OCI-LY1 (cell line): ENCODE results near the gene BHLHE40.

Experiments
- H2AFZ ChIP-seq: fragments of 200-600 bp; sonication (generic), shearing (Covaris generic); 2 replicates; pipeline ENCODE4 v1.6.0; 2014; ENCODE audit warnings: antibody characterized with exemption, mild to moderate bottlenecking, low read length
- H3F3A ChIP-seq: fragments of 200-600 bp; sonication (generic), shearing (Covaris generic); 2 replicates; pipeline ENCODE4 v1.6.0; 2014; ENCODE audit warnings: mild to moderate bottlenecking, antibody characterized with exemption, low read length, moderate library complexity; ENCODE audit not compliant: insufficient read depth
- H3K27ac ChIP-seq: fragments of 200-600 bp; sonication (generic); 2 replicates; pipeline ENCODE4 v1.5.1; 2014; ENCODE audit warnings: low read length, mixed run types, mild to moderate bottlenecking, low read depth; ENCODE audit not compliant: poor library complexity, severe bottlenecking
- H3K27me3 ChIP-seq: fragments of 200-600 bp; sonication (generic); 2 replicates; pipeline ENCODE4 v1.6.0; 2014; ENCODE audit warnings: antibody characterized with exemption, mild to moderate bottlenecking, low read length, moderate library complexity; ENCODE audit not compliant: insufficient read depth
- H3K36me3 ChIP-seq: fragments of 200-600 bp; sonication (generic); 2 replicates; pipeline ENCODE4 v1.6.1; 2014; ENCODE audit warnings: mild to moderate bottlenecking, antibody characterized with exemption, low read length, moderate library complexity, mixed read lengths; ENCODE audit not compliant: insufficient read depth
- H3K4me1 ChIP-seq: fragments of 200-600 bp; sonication (generic); 2 replicates; pipeline ENCODE4 v1.5.1; 2014; ENCODE audit warnings: mild to moderate bottlenecking, low read length, moderate library complexity; ENCODE audit not compliant: insufficient read depth, severe bottlenecking
- H3K4me2 ChIP-seq: fragments of 200-600 bp; sonication (generic), shearing (Covaris generic); 2 replicates; pipeline ENCODE4 v1.6.1; 2014; ENCODE audit warnings: low read length
- H3K4me3 ChIP-seq: fragments of 200-600 bp; sonication (generic); 2 replicates; pipeline ENCODE4 v1.5.1; 2014; ENCODE audit warnings: low read length, low read depth, mild to moderate bottlenecking, mixed read lengths; ENCODE audit not compliant: poor library complexity, severe bottlenecking
- H3K79me2 ChIP-seq: fragments of 200-600 bp; shearing (Covaris generic); 2 replicates; pipeline ENCODE4 v1.6.1; 2016; ENCODE audit warnings: mixed run types, low read length, mixed read lengths; ENCODE audit not compliant: insufficient read depth
- H3K9ac ChIP-seq: fragments of 200-600 bp; sonication (generic), shearing (Covaris generic); 2 replicates; pipeline ENCODE4 v1.6.1; 2014; ENCODE audit warnings: mild to moderate bottlenecking, low read length, mixed read lengths
- H3K9me2 ChIP-seq: fragments of 200-600 bp; sonication (generic), shearing (Covaris generic); 2 replicates; pipeline ENCODE4 v1.6.1; 2014; ENCODE audit warnings: low read depth, mild to moderate bottlenecking, low read length, mixed read lengths
- H3K9me3 ChIP-seq: fragments of 200-600 bp; shearing (Covaris generic); 2 replicates; pipeline ENCODE4 v1.6.1; 2014; ENCODE audit warnings: low read length, mixed read lengths
- H4K20me1 ChIP-seq: fragments of 200-600 bp; sonication (generic), shearing (Covaris generic); 2 replicates; pipeline ENCODE4 v1.6.0; 2016; ENCODE audit warnings: mild to moderate bottlenecking, low read length; ENCODE audit not compliant: insufficient read depth
- EZH2 ChIP-seq: fragments of 200-600 bp; sonication (generic), shearing (Covaris generic); IDR thresholded peaks from 2 replicates; pipeline ENCODE4 v1.8.0; 2017; ENCODE audit warnings: borderline replicate concordance, mixed run types, mild to moderate bottlenecking, antibody characterized with exemption, low read length, moderate library complexity, mixed read lengths
- TF ChIP-seq, protein P1 (sequence below): fragments of 200-600 bp; sonication (generic), shearing (Covaris generic); IDR thresholded peaks from 2 replicates; pipeline ENCODE4 v1.5.1; 2017; ENCODE audit warnings: mild to moderate bottlenecking, antibody characterized with exemption, low read length, moderate library complexity, mixed read lengths

The BHLHE40 gene

GRCh38 chr3:4976109-4976508, 3.1 kb upstream of the BHLHE40 start:
- Histone ChIP-seq H3K79me2 (no peaks in the 10 kb centered on the region), H3K9ac (no peak overlapping the region), H3K36me3 (no peaks in the 10 kb centered on the region), H3K4me1 (peaks cover 23% of the 10 kb centered on the region), H3K4me2 (no peak overlapping the region), H4K20me1 (no peaks in the 10 kb centered on the region), H3K9me3 (no peaks in the 10 kb centered on the region), H2AFZ (no peak overlapping the region), H3K4me3 (no peak overlapping the region), H3K27me3 (no peaks in the 10 kb centered on the region), H3K9me2 (no peaks in the 10 kb centered on the region), H3F3A (no peaks in the 10 kb centered on the region), H3K27ac (no peak overlapping the region)
- TF ChIP-seq EZH2: no peak
- TF ChIP-seq, protein P1, sequence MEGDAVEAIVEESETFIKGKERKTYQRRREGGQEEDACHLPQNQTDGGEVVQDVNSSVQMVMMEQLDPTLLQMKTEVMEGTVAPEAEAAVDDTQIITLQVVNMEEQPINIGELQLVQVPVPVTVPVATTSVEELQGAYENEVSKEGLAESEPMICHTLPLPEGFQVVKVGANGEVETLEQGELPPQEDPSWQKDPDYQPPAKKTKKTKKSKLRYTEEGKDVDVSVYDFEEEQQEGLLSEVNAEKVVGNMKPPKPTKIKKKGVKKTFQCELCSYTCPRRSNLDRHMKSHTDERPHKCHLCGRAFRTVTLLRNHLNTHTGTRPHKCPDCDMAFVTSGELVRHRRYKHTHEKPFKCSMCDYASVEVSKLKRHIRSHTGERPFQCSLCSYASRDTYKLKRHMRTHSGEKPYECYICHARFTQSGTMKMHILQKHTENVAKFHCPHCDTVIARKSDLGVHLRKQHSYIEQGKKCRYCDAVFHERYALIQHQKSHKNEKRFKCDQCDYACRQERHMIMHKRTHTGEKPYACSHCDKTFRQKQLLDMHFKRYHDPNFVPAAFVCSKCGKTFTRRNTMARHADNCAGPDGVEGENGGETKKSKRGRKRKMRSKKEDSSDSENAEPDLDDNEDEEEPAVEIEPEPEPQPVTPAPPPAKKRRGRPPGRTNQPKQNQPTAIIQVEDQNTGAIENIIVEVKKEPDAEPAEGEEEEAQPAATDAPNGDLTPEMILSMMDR: peak; percentile 67

GRCh38 chr3:4977001-4977852, 2.0 kb upstream of the BHLHE40 start:
- TF ChIP-seq EZH2: no peak
- Histone ChIP-seq H3K4me3 (peak overlapping the region; percentile 58), H3K4me1 (peaks cover 23% of the 10 kb centered on the region), H3K9me3 (no peaks in the 10 kb centered on the region), H3F3A (no peaks in the 10 kb centered on the region), H3K4me2 (peak overlapping the region; percentile 63), H3K9ac (no peak overlapping the region; the same call in 1 of the 2 replicates), H4K20me1 (no peaks in the 10 kb centered on the region), H3K27me3 (no peaks in the 10 kb centered on the region), H3K9me2 (no peaks in the 10 kb centered on the region), H2AFZ (no peak overlapping the region), H3K27ac (no peak overlapping the region), H3K79me2 (no peaks in the 10 kb centered on the region), H3K36me3 (no peaks in the 10 kb centered on the region)

DNA sequence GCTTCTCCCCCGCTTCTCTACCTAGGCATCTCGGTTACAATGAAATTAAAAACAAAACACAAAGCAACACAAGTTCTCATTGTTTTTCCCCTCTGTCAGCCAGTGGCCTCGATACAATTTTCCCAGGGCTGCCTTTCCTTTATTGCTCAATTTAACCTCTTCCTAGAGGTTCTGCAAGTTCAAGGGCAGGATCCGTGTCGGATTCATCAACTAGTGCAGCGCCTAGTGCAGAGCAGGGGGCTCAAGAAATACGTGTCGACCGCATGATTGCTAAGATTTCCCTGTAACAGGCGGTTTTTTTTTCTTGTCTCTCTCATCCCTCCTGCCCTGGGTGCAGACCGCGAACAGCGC, 1.4 kb upstream of the BHLHE40 start:
- Histone ChIP-seq H3K27ac (no peak overlapping the region), H2AFZ (no peak overlapping the region), H3F3A (no peaks in the 10 kb centered on the region), H3K27me3 (no peaks in the 10 kb centered on the region), H3K9ac (peak overlapping the region; percentile 2; the same call in 1 of the 2 replicates), H3K79me2 (no peaks in the 10 kb centered on the region), H3K4me3 (peak overlapping the region; percentile 58), H3K4me2 (peak overlapping the region; percentile 63), H3K4me1 (peaks cover 23% of the 10 kb centered on the region), H3K36me3 (no peaks in the 10 kb centered on the region), H4K20me1 (no peaks in the 10 kb centered on the region), H3K9me3 (no peaks in the 10 kb centered on the region), H3K9me2 (no peaks in the 10 kb centered on the region)
- no peak for TF ChIP-seq EZH2
- TF ChIP-seq, protein P1: no peak
